Inflammatory macrophage treated with lipopolysaccharide for 4 hours (primary cell): ENCODE data around the gene SIN3B.

Experiments used
- DNase-seq: peaks from one replicate; pipeline ENCODE4 v3.0.0-alpha.2; 2020

SIN3B gene

DNA sequence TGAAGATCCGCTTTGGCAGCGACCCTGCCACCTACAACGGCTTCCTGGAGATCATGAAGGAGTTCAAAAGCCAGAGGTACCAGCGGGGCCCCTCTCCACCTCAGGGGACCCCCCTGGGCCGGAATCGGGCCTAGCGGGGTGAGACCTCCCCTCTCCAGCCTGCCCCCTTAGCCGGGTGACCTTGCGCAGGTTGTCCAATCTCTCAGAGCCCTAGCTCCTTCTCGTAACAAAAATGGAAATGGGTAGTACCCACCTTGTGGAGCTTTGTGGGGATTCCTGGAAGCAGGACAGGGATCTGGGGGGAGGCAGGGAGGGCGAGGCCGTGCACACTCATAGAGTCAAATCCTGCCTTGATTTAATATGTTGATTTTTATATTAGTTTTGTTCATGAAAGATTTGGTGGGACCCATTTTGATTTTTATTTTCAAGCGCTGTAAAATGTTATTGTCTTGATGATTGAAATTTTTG is 658 bp downstream of the SIN3B start:
- no peak for DNase-seq

- DNase-seq: no peak
Measured at GRCh38 chr19:16830679-16831078, 1.5 kb downstream of the SIN3B start.

DNA sequence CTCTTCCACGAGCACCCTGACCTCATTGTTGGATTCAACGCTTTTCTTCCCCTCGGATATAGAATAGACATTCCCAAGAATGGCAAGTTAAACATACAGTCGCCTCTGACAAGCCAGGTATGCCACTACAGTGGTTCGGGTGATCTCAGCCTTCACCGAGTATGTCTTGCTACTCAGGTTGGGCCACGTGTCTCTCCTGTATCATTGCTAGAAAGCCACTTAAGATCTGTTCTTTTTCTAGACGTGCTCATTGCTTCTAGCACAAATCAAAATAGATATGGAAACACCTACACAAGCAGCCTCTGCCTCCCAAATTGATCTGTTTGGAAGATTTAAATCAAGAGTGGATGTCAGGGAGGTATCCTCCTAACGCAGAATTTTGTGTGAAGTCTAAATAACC is 2.3 kb downstream of the SIN3B start:
- DNase-seq: no peak

DNA sequence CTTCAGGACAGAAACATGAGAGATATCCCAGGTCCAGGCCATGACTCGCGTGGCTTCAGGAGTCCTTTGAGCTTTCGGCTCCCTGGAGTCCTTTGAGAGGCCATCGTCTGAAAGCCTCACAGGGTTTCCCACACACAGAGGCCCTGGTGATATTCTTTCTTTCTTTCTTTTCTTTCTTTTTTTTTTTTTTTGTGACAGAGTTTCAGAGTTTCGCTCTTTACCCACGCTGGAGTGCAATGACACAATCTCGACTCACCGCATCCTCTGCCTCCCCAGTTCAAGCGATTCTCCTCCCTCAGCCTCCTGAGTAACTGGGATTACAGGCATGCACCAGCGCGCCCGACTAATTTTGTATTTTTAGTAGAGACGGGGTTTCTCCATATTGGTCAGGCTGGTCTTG is 5.5 kb downstream of the SIN3B start:
- DNase-seq: peak; percentile 28

DNA sequence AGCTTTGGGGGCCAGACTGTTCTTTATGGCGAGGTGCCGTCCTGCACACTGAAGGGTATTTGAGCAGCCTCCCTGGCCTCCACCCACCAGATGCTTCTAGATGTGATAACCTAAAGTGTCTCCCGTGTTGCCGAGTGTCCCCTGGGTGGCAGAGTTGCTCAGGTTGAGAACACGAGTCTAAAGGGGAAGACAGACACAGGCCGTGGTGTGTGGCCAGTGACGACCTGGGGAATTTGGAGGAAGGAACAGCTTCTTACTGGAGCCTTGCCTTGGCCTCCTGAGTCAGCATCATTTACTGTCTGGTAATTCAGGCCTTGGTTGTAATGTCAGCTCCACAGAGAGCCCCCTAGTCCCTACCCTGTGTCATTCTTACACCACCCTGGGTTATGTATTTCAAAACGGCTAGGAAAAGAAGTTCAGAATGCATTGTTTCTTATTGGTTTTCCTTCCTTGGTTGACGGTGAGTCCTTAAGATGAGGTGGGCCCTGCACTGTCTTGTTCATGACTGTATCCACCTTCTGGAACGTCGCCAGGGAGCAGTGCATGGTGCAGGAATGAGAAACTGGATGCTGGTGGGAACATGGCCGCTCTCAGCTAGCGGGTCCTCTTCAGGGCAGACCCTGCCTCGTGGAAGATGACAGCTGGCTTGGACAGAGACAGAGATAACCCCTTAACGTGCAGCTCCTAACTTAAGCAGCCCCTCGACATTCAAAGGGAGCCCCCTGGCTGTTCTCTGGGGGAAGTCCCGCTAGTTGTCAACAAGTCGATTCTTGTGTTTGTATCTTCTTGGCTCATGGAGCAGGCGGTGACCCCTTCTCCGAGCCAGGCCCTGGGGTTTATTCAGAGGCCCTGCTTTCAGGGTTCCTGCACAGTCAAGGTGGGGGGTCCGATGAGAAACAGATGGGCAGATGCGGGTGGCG is 7.2 kb downstream of the SIN3B start:
- DNase-seq: peak; percentile 85

- DNase-seq: no peak
Measured at GRCh38 chr19:16837035-16837362, 7.8 kb downstream of the SIN3B start.

DNA sequence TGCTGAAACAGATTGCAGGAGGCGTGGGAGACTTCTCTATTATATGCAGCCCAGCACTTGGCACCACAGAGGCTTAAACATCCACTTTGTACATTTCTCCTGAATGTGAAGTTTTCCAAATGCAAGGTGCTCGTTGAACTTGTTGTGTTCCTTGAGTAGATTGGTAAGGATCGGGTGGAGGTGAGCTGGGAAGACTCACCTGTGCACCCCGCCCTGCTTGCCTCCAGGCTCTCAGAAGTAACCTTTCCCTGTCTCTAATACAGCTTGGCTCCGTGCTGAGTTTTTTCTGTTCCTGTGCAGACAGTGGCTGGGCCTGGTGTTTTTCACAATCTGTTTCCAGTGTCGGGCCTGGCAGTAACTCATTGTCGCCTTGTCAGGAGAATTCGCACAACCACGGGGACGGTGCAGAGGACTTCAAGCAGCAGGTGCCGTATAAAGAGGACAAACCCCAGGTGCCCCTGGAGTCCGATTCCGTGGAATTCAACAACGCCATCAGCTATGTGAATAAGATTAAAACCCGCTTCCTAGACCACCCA is 12.3 kb downstream of the SIN3B start:
- no peak for DNase-seq

DNA sequence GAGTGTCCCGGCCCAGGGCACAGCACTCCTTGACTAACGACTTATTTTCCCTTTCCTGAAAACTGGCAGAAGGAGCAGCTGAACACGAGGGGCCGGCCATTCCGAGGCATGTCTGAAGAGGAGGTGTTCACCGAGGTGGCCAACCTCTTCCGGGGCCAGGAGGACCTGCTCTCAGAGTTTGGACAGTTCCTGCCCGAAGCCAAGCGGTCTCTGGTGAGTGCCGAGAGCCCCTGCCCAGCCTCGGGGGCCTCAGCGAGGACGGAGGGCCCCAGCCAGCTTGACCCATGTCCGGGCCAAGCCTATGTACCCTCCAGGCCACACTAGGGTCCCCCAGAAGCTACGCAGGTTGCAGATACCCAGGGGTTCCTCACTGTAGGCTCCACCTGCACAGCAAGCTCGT is 17.7 kb downstream of the SIN3B start:
- DNase-seq: no peak

- DNase-seq: peak; percentile 66
Measured at GRCh38 chr19:16847430-16847829, 18.2 kb downstream of the SIN3B start.

DNA sequence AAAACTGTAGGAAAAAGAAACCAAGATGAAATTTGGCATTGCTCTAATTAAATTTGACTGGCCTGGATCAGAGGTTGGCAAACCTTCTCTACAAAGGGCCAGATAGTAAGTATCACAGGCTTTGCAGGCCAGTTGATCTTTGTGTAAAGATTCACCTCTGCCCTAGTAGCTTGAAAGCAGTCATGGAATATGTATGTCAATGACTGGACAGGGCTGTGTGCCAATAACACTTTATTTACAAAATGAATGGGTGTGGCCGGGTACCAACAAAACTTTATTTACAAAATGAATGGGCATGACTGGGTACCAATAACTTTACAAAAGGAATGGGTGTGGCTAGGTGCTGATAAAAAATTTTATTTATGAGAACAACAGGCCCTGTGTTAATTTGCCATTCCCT is 20.0 kb downstream of the SIN3B start:
- DNase-seq: no peak

GRCh38 chr19:16850133-16850532 is 20.9 kb downstream of the SIN3B start:
- DNase-seq: no peak

DNA sequence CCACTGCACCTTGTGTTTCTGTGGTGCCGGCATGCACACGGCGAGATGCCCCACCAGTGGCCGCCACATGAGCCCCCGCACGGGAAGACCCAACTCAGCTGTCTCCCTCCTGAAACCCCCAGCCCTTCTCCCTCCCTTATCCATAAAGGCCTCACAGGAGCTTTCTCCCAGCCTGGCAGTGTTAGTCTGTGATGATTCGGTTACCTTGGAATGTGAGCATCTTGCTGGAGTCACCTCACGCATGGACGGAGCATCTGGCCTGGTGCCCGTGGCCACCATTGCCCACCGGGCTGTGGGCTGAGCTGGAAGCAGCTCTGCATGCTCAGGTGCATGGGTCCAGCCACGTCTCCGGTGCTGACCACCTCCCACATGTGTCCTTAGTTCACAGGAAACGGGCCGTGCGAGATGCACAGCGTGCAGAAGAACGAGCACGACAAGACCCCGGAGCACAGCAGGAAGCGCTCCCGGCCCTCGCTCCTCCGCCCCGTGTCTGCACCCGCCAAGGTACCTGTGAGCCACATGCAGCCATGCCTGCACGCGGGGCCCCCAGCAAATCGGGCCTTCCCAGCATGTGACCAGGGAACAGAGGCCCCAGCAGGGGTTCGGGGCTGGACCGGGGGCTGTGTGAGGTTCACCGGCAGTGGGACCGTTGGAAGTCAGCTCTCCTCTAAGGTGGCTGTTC is 22.0 kb downstream of the SIN3B start:
- DNase-seq: no peak

- no peak for DNase-seq
Measured at GRCh38 chr19:16853066-16853465, 23.9 kb downstream of the SIN3B start.

DNA sequence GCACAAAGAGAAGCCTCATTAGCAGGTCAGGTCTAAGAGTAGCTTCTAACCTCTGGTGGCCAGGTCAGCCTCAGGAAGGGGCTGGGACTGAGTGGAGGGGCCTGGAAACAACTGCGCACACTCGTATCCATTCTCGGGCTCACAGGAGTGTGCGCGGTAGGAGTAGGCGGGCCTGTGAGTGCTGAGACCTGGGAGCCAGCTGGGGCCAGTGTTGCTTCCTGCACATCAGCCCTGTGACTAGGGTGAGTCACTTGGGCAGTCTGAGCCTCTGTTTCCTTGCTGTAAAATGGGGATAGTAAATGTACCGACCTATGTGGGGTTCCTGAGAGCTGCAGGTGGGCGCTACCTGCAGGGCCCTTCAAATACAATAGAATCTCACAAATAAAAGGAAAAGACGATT is 26.9 kb downstream of the SIN3B start:
- no peak for DNase-seq

- DNase-seq: no peak
Measured at GRCh38 chr19:16859626-16860025, 30.4 kb downstream of the SIN3B start.

GRCh38 chr19:16860118-16860517 is 30.9 kb downstream of the SIN3B start:
- no peak for DNase-seq

- no peak for DNase-seq
Measured at GRCh38 chr19:16861011-16861410, 31.8 kb downstream of the SIN3B start.

GRCh38 chr19:16861834-16862233 is 32.6 kb downstream of the SIN3B start:
- no peak for DNase-seq

- DNase-seq: peak; percentile 85
Measured at GRCh38 chr19:16862826-16863415, 33.7 kb downstream of the SIN3B start.

DNA sequence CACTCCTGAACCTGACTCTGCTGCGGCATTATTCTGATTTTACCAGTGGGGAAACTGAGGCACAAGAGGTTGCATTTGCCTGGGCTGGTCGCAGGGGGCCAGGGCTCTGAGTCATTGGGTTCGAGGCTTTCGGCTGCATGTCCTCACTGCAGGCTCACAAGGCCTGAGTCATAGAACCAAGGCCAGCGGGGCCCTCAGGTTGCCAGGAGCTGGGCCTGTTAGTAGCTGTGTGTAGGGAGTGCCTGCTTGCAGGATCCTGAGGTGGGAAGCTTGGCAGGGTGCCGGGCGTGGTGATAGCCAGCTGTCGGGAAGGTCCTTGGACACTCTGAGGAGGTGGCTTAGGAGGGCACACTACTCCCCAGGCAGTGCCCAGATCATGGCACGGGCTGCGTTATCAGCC is 38.0 kb downstream of the SIN3B start:
- DNase-seq: no peak

- no peak for DNase-seq
Measured at GRCh38 chr19:16868423-16869130, 39.4 kb downstream of the SIN3B start.

DNA sequence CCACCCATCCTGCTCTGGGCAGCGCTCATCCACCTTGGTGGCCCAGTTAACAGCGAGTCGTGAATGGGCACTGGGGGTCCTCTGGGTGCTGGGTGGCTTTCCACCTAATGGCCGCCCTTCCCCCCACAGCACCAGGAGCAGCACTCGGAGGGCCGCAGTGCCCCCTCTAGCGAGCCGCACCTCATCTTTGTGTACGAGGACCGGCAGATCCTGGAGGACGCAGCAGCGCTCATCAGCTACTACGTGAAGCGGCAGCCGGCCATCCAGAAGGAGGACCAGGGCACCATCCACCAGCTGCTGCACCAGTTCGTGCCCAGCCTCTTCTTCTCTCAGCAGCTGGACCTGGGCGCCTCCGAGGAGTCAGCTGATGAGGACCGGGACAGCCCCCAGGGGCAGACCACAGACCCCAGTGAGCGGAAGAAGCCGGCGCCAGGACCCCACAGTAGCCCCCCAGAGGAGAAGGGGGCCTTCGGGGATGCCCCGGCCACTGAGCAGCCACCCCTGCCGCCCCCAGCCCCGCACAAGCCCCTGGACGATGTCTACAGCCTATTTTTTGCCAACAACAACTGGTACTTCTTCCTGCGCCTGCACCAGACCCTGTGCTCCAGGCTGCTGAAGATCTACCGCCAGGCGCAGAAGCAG is 40.3 kb downstream of the SIN3B start:
- no peak for DNase-seq

- no peak for DNase-seq
Measured at GRCh38 chr19:16871871-16872270, 42.7 kb downstream of the SIN3B start.
